H1 (cell line): ENCODE results near the gene FRMPD4. TPM values are rescaled to one million over a fixed set of nuclear protein-coding genes. Genes with fewer than 3 reads are reported as not detected.

Source experiments
- CTCF ChIA-PET: fragments of 300-600 bp; sonication (Branson Sonifier 250); formaldehyde crosslinking; loops from one replicate; lab custom pipeline; 2021; ENCODE audit not compliant: partially characterized antibody; lab: Charles Lee
- POLR2A ChIA-PET: fragments of 300-600 bp; sonication (Branson Sonifier 250); formaldehyde crosslinking; loops from one replicate; lab custom pipeline; 2021; ENCODE audit warnings: inconsistent platforms; ENCODE audit not compliant: partially characterized antibody; lab: Charles Lee
- DNase-seq, 2 experiments: peaks; one replicate each; pipeline versions ENCODE4 v3.0.0 to v3.0.0-alpha.2; 2010 to 2022; ENCODE audit warnings: low spot score in 2 of 2, low read depth in 1 of 2, mixed read lengths in 1 of 2
- FAIRE-seq: peaks from 2 replicates; lab custom pipeline; 2011; peaks lifted over from hg19 to GRCh38; lab: Jason Lieb, UNC
- H2AFZ ChIP-seq: 2 replicates; pipeline ENCODE4 v1.8.1; 2012; ENCODE audit warnings: low read length, inconsistent platforms
- H2AK5ac ChIP-seq: 2 replicates; pipeline ENCODE4 v1.6.1; 2013; ENCODE audit warnings: low read depth, low read length
- H2BK120ac ChIP-seq: replicated peaks from 2 replicates; pipeline ENCODE3; 2013; ENCODE audit warnings: low read depth, low read length, inconsistent platforms
- H2BK12ac ChIP-seq: 2 replicates; pipeline ENCODE4 v1.6.1; 2013; ENCODE audit warnings: low read depth, low read length
- H2BK15ac ChIP-seq: 2 replicates; pipeline ENCODE4 v1.6.1; 2013; ENCODE audit warnings: low read length
- H2BK20ac ChIP-seq: 2 replicates; pipeline ENCODE4 v1.6.1; 2013; ENCODE audit warnings: low read length
- H2BK5ac ChIP-seq: 2 replicates; pipeline ENCODE4 v1.6.1; 2013; ENCODE audit warnings: low read depth, low read length
- H3K14ac ChIP-seq: 2 replicates; pipeline ENCODE4 v1.6.1; 2013; ENCODE audit warnings: inconsistent platforms; ENCODE audit not compliant: insufficient read length
- H3K18ac ChIP-seq: 2 replicates; pipeline ENCODE4 v1.6.1; 2013; ENCODE audit warnings: low read length; ENCODE audit errors: extremely low read depth
- H3K23ac ChIP-seq: 2 replicates; pipeline ENCODE4 v1.6.1; 2013; ENCODE audit warnings: inconsistent platforms; ENCODE audit not compliant: insufficient read length
- H3K23me2 ChIP-seq: 2 replicates; pipeline ENCODE4 v1.6.1; 2013; ENCODE audit warnings: low read depth, low read length
- H3K27ac ChIP-seq: 2 replicates; pipeline ENCODE4 v1.6.1; 2011; ENCODE audit warnings: low read depth, low read length, inconsistent platforms
- H3K27me3 ChIP-seq, 4 experiments: replicated peaks in 1 of 4; 1 replicate in 1 of 4; 2 replicates in 3 of 4; pipeline versions ENCODE4 v1.6.1 to v1.8.1; 2011 to 2013; ENCODE audit warnings: low read length in 3 of 4, mild to moderate bottlenecking in 3 of 4, inconsistent platforms in 2 of 4, mixed read lengths in 2 of 4, moderate library complexity in 1 of 4; ENCODE audit not compliant: control insufficient read depth in 3 of 4, insufficient read depth in 3 of 4; ENCODE audit errors: extremely low read depth in 1 of 4
- H3K36me3 ChIP-seq, 4 experiments: 2 replicates each; pipeline versions ENCODE4 v1.6.1 to v1.8.1; 2011 to 2013; ENCODE audit warnings: mild to moderate bottlenecking in 4 of 4, low read length in 3 of 4, moderate library complexity in 2 of 4, control low read depth in 1 of 4, inconsistent platforms in 1 of 4; ENCODE audit not compliant: insufficient read depth in 4 of 4, control insufficient read depth in 2 of 4
- H3K4ac ChIP-seq: replicated peaks from 2 replicates; pipeline ENCODE3; 2013; ENCODE audit warnings: low read length, low read depth, mixed read lengths, inconsistent platforms; ENCODE audit not compliant: insufficient read length
- H3K4me1 ChIP-seq, 4 experiments: replicated peaks in 1 of 4; 1 replicate in 1 of 4; 2 replicates in 3 of 4; pipeline versions ENCODE4 v1.6.1 to v1.8.1; 2011 to 2013; ENCODE audit warnings: low read length in 3 of 4, inconsistent platforms in 2 of 4, mixed read lengths in 1 of 4; ENCODE audit not compliant: insufficient read depth in 4 of 4, control insufficient read depth in 3 of 4
- H3K4me2 ChIP-seq, 2 experiments: 2 replicates each; pipeline versions ENCODE4 v1.6.1 to v1.8.1; 2011 to 2013; ENCODE audit warnings: low read depth in 2 of 2, low read length in 2 of 2, control low read depth in 1 of 2, inconsistent platforms in 1 of 2, mild to moderate bottlenecking in 1 of 2; ENCODE audit not compliant: insufficient read depth in 1 of 2
- H3K4me3 ChIP-seq, 4 experiments: fragments of 200-600, 300-600 bp in 1 of 4; sonication (generic), shearing (Covaris generic), sonication (Bioruptor Twin) in 1 of 4; 2 replicates each; pipeline versions ENCODE4 v1.5.1 to v1.8.1; 2011 to 2016; ENCODE audit warnings: low read length in 4 of 4, low read depth in 3 of 4, control low read depth in 2 of 4, inconsistent platforms in 2 of 4, mild to moderate bottlenecking in 2 of 4, mixed read lengths in 1 of 4, moderate library complexity in 1 of 4; ENCODE audit not compliant: insufficient read depth in 2 of 4; ENCODE audit errors: extremely low read depth in 1 of 4
- H3K56ac ChIP-seq: replicated peaks from 2 replicates; pipeline ENCODE3; 2013; ENCODE audit warnings: low read depth, mild to moderate bottlenecking, mixed read lengths, low read length, inconsistent platforms; ENCODE audit not compliant: insufficient read length
- H3K79me1 ChIP-seq: 2 replicates; pipeline ENCODE4 v1.6.1; 2013; ENCODE audit warnings: low read depth, low read length, control low read depth
- H3K79me2 ChIP-seq, 2 experiments: 2 replicates each; pipeline versions ENCODE4 v1.6.1 to v1.8.1; 2012 to 2013; ENCODE audit warnings: low read length in 2 of 2, mild to moderate bottlenecking in 2 of 2, inconsistent platforms in 1 of 2; ENCODE audit not compliant: insufficient read depth in 2 of 2, control insufficient read depth in 1 of 2
- H3K9ac ChIP-seq, 4 experiments: replicated peaks in 1 of 4; 1 replicate in 1 of 4; 2 replicates in 3 of 4; pipeline versions ENCODE4 v1.6.1 to v1.8.1; 2011 to 2013; ENCODE audit warnings: low read depth in 3 of 4, low read length in 3 of 4, control low read depth in 2 of 4, mild to moderate bottlenecking in 2 of 4, moderate library complexity in 2 of 4, inconsistent platforms in 1 of 4; ENCODE audit errors: extremely low read depth in 1 of 4
- H3K9me3 ChIP-seq, 2 experiments: 2 replicates each; pipeline versions ENCODE4 v1.6.1 to v1.8.1; 2012 to 2013; ENCODE audit warnings: mild to moderate bottlenecking in 2 of 2, moderate library complexity in 2 of 2, control low read depth in 1 of 2, inconsistent platforms in 1 of 2, low read depth in 1 of 2, low read length in 1 of 2, mixed read lengths in 1 of 2; ENCODE audit not compliant: insufficient read depth in 2 of 2
- H4K20me1 ChIP-seq, 2 experiments: replicated peaks in 1 of 2; 2 replicates each; pipeline versions ENCODE3 to v1.8.1; 2011 to 2013; ENCODE audit warnings: inconsistent platforms in 2 of 2, low read length in 2 of 2, mild to moderate bottlenecking in 1 of 2; ENCODE audit not compliant: insufficient read depth in 2 of 2, control insufficient read depth in 1 of 2
- H4K5ac ChIP-seq: 2 replicates; pipeline ENCODE4 v1.6.1; 2013; ENCODE audit warnings: low read length, low read depth, mixed read lengths, inconsistent platforms; ENCODE audit not compliant: insufficient read length
- H4K8ac ChIP-seq: 2 replicates; pipeline ENCODE4 v1.8.0; 2013; ENCODE audit warnings: mild to moderate bottlenecking, moderate library complexity, low read length, inconsistent platforms; ENCODE audit not compliant: insufficient read depth; ENCODE audit errors: extremely low read depth
- H4K91ac ChIP-seq: replicated peaks from 2 replicates; pipeline ENCODE3; 2013; ENCODE audit warnings: low read length, mixed read lengths, inconsistent platforms; ENCODE audit not compliant: insufficient read length
- BRCA1 ChIP-seq: IDR thresholded peaks from 2 replicates; pipeline ENCODE4 v1.6.1; 2012; ENCODE audit warnings: low read depth, low read length, improper control_type of control experiment
- CHD2 ChIP-seq: IDR thresholded peaks from 2 replicates; pipeline ENCODE4 v1.6.1; 2012; ENCODE audit warnings: low read length, improper control_type of control experiment
- FOSL1 ChIP-seq: IDR thresholded peaks from 2 replicates; pipeline ENCODE4 v1.6.1; 2011; ENCODE audit warnings: mild to moderate bottlenecking, low read depth, low read length, moderate library complexity; ENCODE audit not compliant: insufficient read depth
- POLR2AphosphoS5 ChIP-seq: IDR thresholded peaks from 2 replicates; pipeline ENCODE4 v1.6.1; 2011; ENCODE audit warnings: low read depth, low read length
- SIRT6 ChIP-seq: IDR thresholded peaks from one replicate; pipeline ENCODE4 v1.7.1; 2012; ENCODE audit warnings: low read length, inconsistent platforms
- SP1 ChIP-seq: IDR thresholded peaks from 2 replicates; pipeline ENCODE4 v1.6.1; 2011; ENCODE audit warnings: low read depth, low read length
- SUZ12 ChIP-seq: fragments of 200-600 bp; sonication (generic); IDR thresholded peaks from 2 replicates; pipeline ENCODE4 v1.6.1; 2012; ENCODE audit warnings: mild to moderate bottlenecking, inconsistent platforms, low read length, moderate library complexity, mixed read lengths
- TAF1 ChIP-seq: IDR thresholded peaks from 2 replicates; pipeline ENCODE4 v1.6.1; 2011; ENCODE audit warnings: mild to moderate bottlenecking, low read depth, low read length
- WGBS, 2 experiments: shearing (Covaris generic) in 1 of 2; methylation state at CpG; one replicate each; pipeline versions ENCODE4 v1.1.6 to v1.1.7; 2013 to 2015; ENCODE audit warnings: low lambda C conversion rate in 2 of 2, mixed read lengths in 2 of 2, inconsistent platforms in 1 of 2, low coverage in 1 of 2, missing lambda C conversion rate in 1 of 2; ENCODE audit not compliant: insufficient replicate concordance in 2 of 2, insufficient coverage in 1 of 2, insufficient read length in 1 of 2; ENCODE audit errors: extremely low coverage in 1 of 2, missing lambda C conversion rate in 1 of 2; 5-methylcytosine and 5-hydroxymethylcytosine counted together
- polyA plus RNA-seq, 7 experiments: library from polyadenylated mRNA; depleted of rRNA in 3 of 7; stranded (reverse) in 5 of 7; unstranded in 2 of 7; fragments of >200 nt in 5 of 7; fragments of 200-250 nt in 2 of 7; gene quantifications; 1 replicate in 5 of 7; 2 replicates in 1 of 7; 4 replicates in 1 of 7; pipeline versions ENCODE4 v1.2.1 to v1.2.3, GENCODE V29; 2011 to 2013; ENCODE audit warnings: missing spikeins in 2 of 7, mixed read lengths in 2 of 7
- total RNA-seq: library from RNA; stranded (reverse); fragmentation: NEBNext Ultra II Directional; extraction: Animal tissue kit (Norgen Biotek cat#: 25700); gene quantifications from 2 replicates; pipeline ENCODE4 v1.2.1, GENCODE V29; 2021

Gene FRMPD4
- total and polyA plus RNA-seq, 2 of the 8 experiments (the other 6 are each of a cell fraction or from before 2014, with no cell fraction given): 0.02 to 0.37 TPM

GRCh38 chrX:12421918-12422317 lies 283.6 kb downstream of the FRMPD4 start:
- Histone ChIP-seq H2BK120ac (no peak overlapping the region), H3K9ac (no peak overlapping the region), H2AK5ac (no peak overlapping the region), H4K20me1 (no peaks in the 10 kb centered on the region), H2BK5ac (no peak overlapping the region), H3K27me3 (no peaks in the 10 kb centered on the region), H3K23me2 (no peaks in the 10 kb centered on the region), H4K8ac (no peak overlapping the region), H3K36me3 (no peaks in the 10 kb centered on the region), H2BK15ac (no peak overlapping the region), H4K5ac (no peak overlapping the region), H2AFZ (no peak overlapping the region), H4K91ac (no peak overlapping the region), H3K4me1 (no peaks in the 10 kb centered on the region), H3K9me3 (no peaks in the 10 kb centered on the region), H3K23ac (no peak overlapping the region), H3K4me2 (no peak overlapping the region), H2BK12ac (no peak overlapping the region), H3K27ac (no peak overlapping the region), H3K4ac (no peak overlapping the region), H2BK20ac (no peak overlapping the region), H3K79me1 (no peaks in the 10 kb centered on the region), H3K79me2 (no peaks in the 10 kb centered on the region), H3K56ac (no peak overlapping the region), H3K4me3 (no peak overlapping the region), H3K14ac (no peak overlapping the region), H3K18ac (no peak overlapping the region)
- TF ChIP-seq SUZ12 (no peak), SP1 (no peak), CHD2 (no peak), SIRT6 (no peak), FOSL1 (no peak), TAF1 (no peak), BRCA1 (no peak), POLR2AphosphoS5 (no peak)
- CTCF ChIA-PET: no interaction called here
- no peak for DNase-seq
- no peak for FAIRE-seq
- POLR2A ChIA-PET: no interaction called here
- WGBS, 2 experiments: 68% methylated on average over 5 of the region's 5 CpGs; no CpG with 5 or more reads in 1 of the 2 experiments
